ENCODE results near the gene ABHD16B.
A peak's percentile ranks its signal among the peaks of the same experiment; 100 is the strongest.

ABHD16B gene

DNA sequence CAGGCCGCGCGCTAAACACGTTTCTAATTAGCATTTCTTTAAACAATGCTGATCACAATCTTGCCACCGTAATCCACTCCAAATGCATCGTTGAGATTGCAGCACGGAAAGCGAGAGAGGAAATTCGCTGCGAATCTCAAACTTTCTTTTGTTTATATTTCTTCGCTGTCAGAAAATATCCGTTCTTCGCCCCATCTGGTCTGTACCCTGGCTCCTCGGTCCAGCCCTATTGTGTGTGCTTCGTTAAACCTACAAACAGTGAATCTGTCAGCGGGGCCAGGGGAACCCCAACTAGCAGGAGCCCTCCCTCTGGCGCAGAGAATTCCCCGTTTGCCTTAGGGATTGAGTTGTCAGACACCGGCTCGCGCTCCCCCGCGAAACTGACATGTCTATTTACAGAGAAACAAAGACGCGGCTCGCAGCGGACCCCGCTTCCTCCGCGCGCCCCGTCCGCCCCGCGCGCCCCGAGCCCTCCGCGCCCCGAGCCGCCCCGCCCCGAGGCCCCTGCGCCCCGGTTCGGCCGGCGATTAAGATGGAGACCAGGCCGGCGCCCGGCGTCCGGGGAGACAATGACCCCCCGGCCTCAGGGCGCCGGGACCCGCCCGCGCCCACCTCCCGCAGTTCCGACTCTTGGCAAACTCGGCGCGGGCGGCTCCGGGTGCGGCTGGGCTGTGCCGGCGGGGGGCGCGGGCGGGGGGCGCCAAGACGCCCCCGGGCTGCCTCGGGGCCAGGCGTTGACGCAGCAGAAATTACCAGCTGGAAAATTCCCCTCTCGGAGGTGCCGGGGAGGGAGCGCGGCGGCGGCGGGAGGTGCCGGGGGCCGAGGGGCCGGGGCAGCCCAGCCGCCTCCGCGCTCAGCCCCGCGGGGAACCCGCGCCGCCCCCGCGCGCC is 31.1 kb upstream of the ABHD16B start:
- H3K27me3 ChIP-seq (ENCODE audit: insufficient read depth, insufficient read length): peaks cover 31% of the 10 kb centered on the region
- H3K36me3 ChIP-seq (ENCODE audit: insufficient read depth, insufficient read length, low read length): no peaks in the 10 kb centered on the region
- H3K9me3 ChIP-seq (ENCODE audit: insufficient read depth, low read length): no peaks in the 10 kb centered on the region
- no peak for DNase-seq (ENCODE audit: low read depth, low spot score)
- H3K4me1 ChIP-seq (ENCODE audit: insufficient read depth, insufficient read length): peaks cover 31% of the 10 kb centered on the region
- peak overlapping the region; percentile 39 for H3K4me3 ChIP-seq (ENCODE audit: insufficient read length, low read depth)
- TF ChIP-seq YY1 (IDR thresholded peaks at IDR 0.05; ENCODE audit: insufficient read depth, insufficient read length) (no peak), ZNF274 (IDR thresholded peaks at IDR 0.05; ENCODE audit: low read depth, low read length) (no peak), SUZ12 (IDR thresholded peaks at IDR 0.05; ENCODE audit: extremely low read depth, insufficient read depth, insufficient read length) (no peak)
- H3K9ac ChIP-seq (ENCODE audit: insufficient read length, low read depth): peak overlapping the region; percentile 54

DNA sequence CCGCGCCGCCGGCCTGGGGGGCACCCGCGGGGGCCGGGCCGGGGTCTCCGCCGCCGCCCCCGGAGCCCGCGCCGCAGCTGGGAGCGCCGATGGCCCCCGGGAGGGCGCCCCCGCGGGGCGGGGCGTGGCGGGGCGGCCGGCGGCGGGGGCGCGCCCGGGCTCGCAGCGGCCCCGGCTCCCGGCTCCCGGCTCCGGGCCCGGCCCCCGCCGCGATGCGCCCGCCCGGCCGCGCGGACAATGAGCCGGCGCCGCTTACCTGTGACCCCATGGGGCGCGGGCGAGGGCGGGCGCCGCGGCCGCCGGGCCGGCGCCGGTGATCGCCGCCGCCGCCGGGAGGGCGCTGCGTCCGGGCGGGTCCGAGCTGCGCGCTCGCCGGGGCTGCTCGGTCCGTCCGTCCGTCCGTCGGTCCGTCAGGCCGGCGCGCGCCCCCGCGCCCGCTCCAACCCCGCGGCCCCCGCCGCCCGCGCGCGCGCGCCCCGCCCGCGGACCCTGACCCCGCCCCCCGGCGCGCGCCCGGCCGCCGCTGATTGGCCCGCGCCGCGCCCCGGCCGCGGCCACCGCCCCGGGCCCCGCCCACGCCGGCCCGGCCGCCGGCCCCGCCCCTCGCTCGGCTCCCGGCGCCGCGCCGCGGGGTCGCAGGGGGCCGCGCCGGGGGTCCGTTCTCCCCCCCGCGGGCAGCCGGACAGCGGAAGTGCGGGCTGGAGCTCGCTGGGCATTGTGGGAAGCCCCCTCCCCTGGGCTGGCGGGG is 30.3 kb upstream of the ABHD16B start, which contains the start of gene ZBTB46:
ZBTB46 (minus strand) TSS at position 424 of the 748 bp plus-strand sequence. CDS start 40,507 bp downstream, outside the sequence.
- H3K36me3 ChIP-seq (ENCODE audit: insufficient read depth, insufficient read length, low read length): no peaks in the 10 kb centered on the region
- peak within 1 kb of the TSS; percentile 83 for H3K9ac ChIP-seq (ENCODE audit: insufficient read length, low read depth)
- H3K4me1 ChIP-seq (ENCODE audit: insufficient read depth, insufficient read length): peaks cover 24% of the 10 kb centered on the region
- no peak for TF ChIP-seq ZNF274 (IDR thresholded peaks at IDR 0.05; ENCODE audit: low read depth, low read length)
- DNase-seq (ENCODE audit: low read depth, low spot score): no peak
- peak within 1 kb of the TSS; percentile 73 for H3K4me3 ChIP-seq (ENCODE audit: insufficient read length, low read depth)
- no peaks in the 10 kb centered on the region for H3K9me3 ChIP-seq (ENCODE audit: insufficient read depth, low read length)
- peaks cover 31% of the 10 kb centered on the region for H3K27me3 ChIP-seq (ENCODE audit: insufficient read depth, insufficient read length)

DNA sequence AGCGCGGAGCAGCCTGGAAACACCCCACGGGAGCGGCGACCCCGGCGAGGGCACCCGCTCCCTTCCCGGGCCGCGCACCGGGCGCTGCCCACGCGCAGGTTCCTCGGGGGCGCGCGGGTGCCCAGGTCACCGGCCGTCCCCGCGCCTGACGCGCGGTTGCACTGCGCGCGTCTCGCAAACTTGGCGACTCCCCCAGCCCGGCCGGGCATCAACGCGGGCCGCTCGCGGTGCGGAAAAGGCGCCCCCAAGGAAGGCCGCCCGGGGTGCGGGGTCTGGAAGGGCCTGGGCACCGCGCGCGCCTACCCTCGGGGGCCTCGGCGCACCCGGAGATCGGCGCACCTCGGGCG is 29.7 kb upstream of the ABHD16B start:
- Histone ChIP-seq H3K4me1 (ENCODE audit: insufficient read depth, insufficient read length) (peaks cover 23% of the 10 kb centered on the region), H3K9ac (ENCODE audit: insufficient read length, low read depth) (peak overlapping the region; percentile 83), H3K27me3 (ENCODE audit: insufficient read depth, insufficient read length) (peaks cover 31% of the 10 kb centered on the region), H3K36me3 (ENCODE audit: insufficient read depth, insufficient read length, low read length) (no peaks in the 10 kb centered on the region), H3K4me3 (ENCODE audit: insufficient read length, low read depth) (peak overlapping the region; percentile 73), H3K9me3 (ENCODE audit: insufficient read depth, low read length) (no peaks in the 10 kb centered on the region)
- DNase-seq (ENCODE audit: low read depth, low spot score): no peak
- TF ChIP-seq SUZ12 (IDR thresholded peaks at IDR 0.05; ENCODE audit: extremely low read depth, insufficient read depth, insufficient read length): no peak
- TF ChIP-seq YY1 (IDR thresholded peaks at IDR 0.05; ENCODE audit: insufficient read depth, insufficient read length): no peak

GRCh38 chr20:63831993-63832686 is 29.2 kb upstream of the ABHD16B start:
- TF ChIP-seq ZNF274 (IDR thresholded peaks at IDR 0.05; ENCODE audit: low read depth, low read length) (no peak), SUZ12 (IDR thresholded peaks at IDR 0.05; ENCODE audit: extremely low read depth, insufficient read depth, insufficient read length) (no peak)
- H3K4me1 ChIP-seq (ENCODE audit: insufficient read depth, insufficient read length): peaks cover 20% of the 10 kb centered on the region
- H3K4me3 ChIP-seq (ENCODE audit: insufficient read length, low read depth): peak overlapping the region; percentile 73
- H3K9ac ChIP-seq (ENCODE audit: insufficient read length, low read depth): peak overlapping the region; percentile 83
- H3K27me3 ChIP-seq (ENCODE audit: insufficient read depth, insufficient read length): peaks cover 31% of the 10 kb centered on the region
- no peaks in the 10 kb centered on the region for H3K9me3 ChIP-seq (ENCODE audit: insufficient read depth, low read length)
- H3K36me3 ChIP-seq (ENCODE audit: insufficient read depth, insufficient read length, low read length): no peaks in the 10 kb centered on the region
- no peak for DNase-seq (ENCODE audit: low read depth, low spot score)

- TF ChIP-seq YY1 (IDR thresholded peaks at IDR 0.05; ENCODE audit: insufficient read depth, insufficient read length) (no peak), ZNF274 (IDR thresholded peaks at IDR 0.05; ENCODE audit: low read depth, low read length) (no peak), SUZ12 (IDR thresholded peaks at IDR 0.05; ENCODE audit: extremely low read depth, insufficient read depth, insufficient read length) (no peak)
- H3K36me3 ChIP-seq (ENCODE audit: insufficient read depth, insufficient read length, low read length): no peaks in the 10 kb centered on the region
- peaks cover 10% of the 10 kb centered on the region for H3K4me1 ChIP-seq (ENCODE audit: insufficient read depth, insufficient read length)
- H3K27me3 ChIP-seq (ENCODE audit: insufficient read depth, insufficient read length): peaks cover 25% of the 10 kb centered on the region
- no peak overlapping the region for H3K4me3 ChIP-seq (ENCODE audit: insufficient read length, low read depth)
- H3K9ac ChIP-seq (ENCODE audit: insufficient read length, low read depth): peak overlapping the region; percentile 65
- no peak for DNase-seq (ENCODE audit: low read depth, low spot score)
- no peaks in the 10 kb centered on the region for H3K9me3 ChIP-seq (ENCODE audit: insufficient read depth, low read length)
Measured at GRCh38 chr20:63833776-63834490, 27.4 kb upstream of the ABHD16B start.

DNA sequence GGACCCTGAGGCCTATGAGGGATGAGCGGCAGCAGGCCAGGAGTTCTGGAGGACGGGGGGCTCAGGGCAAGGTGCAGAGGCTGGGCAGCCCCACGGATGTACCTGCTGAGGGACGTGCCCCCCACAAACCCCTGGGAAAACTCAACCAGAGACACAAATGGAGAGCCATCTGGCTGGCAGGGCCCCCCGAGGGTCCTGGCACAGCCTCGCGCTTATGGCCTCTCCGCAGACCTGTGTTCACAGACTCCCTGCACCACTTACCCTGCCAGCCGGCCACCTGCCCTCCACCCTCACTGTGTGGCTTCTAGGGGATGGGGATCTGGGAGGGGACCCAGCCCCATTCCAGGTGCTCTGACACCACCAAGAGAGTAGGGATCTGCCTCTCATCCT is 26.8 kb upstream of the ABHD16B start:
- Histone ChIP-seq H3K36me3 (ENCODE audit: insufficient read depth, insufficient read length, low read length) (no peaks in the 10 kb centered on the region), H3K9ac (ENCODE audit: insufficient read length, low read depth) (peak overlapping the region; percentile 65), H3K9me3 (ENCODE audit: insufficient read depth, low read length) (no peaks in the 10 kb centered on the region), H3K27me3 (ENCODE audit: insufficient read depth, insufficient read length) (peaks cover 20% of the 10 kb centered on the region), H3K4me1 (ENCODE audit: insufficient read depth, insufficient read length) (peaks cover 7% of the 10 kb centered on the region), H3K4me3 (ENCODE audit: insufficient read length, low read depth) (no peak overlapping the region)
- no peak for DNase-seq (ENCODE audit: low read depth, low spot score)
- TF ChIP-seq ZNF274 (IDR thresholded peaks at IDR 0.05; ENCODE audit: low read depth, low read length) (no peak), SUZ12 (IDR thresholded peaks at IDR 0.05; ENCODE audit: extremely low read depth, insufficient read depth, insufficient read length) (no peak), YY1 (IDR thresholded peaks at IDR 0.05; ENCODE audit: insufficient read depth, insufficient read length) (no peak)
